Activated CD4-positive, alpha-beta memory T cell treated with anti-CD3 and anti-CD28 coated beads, Interleukin-2, amount 10 ng/mL, durations not matched to agents 7 days and 5 days (primary cell): Measurements from ENCODE around the gene LCP2. TPM values are rescaled to one million over a fixed set of nuclear protein-coding genes. Genes with fewer than 3 reads are reported as not detected.

Experiments used
- CTCF ChIA-PET: fragments of 350-600 bp; sonication (Branson Sonifier 250); formaldehyde crosslinking; loops from one replicate; lab custom pipeline; 2021; ENCODE audit warnings: antibody characterized with exemption, inconsistent platforms; lab: Charles Lee
- POLR2A ChIA-PET: fragments of 350-600 bp; sonication (Branson Sonifier 250); formaldehyde crosslinking; loops from one replicate; lab custom pipeline; 2021; ENCODE audit warnings: antibody characterized with exemption; lab: Charles Lee
- DNase-seq: peaks from one replicate; pipeline ENCODE4 v3.0.0-alpha.2; 2020
- H3K27ac Mint-ChIP-seq: one replicate; pipeline ENCODE4 v1.8.0; 2021; ENCODE audit warnings: mild to moderate bottlenecking, mixed read lengths
- H3K27me3 Mint-ChIP-seq: one replicate; pipeline ENCODE4 v1.8.0; 2021; ENCODE audit warnings: mixed read lengths
- H3K36me3 Mint-ChIP-seq: one replicate; pipeline ENCODE4 v1.8.0; 2021; ENCODE audit warnings: low read depth, mixed read lengths
- H3K4me1 Mint-ChIP-seq: one replicate; pipeline ENCODE4 v1.8.0; 2021; ENCODE audit warnings: mixed read lengths
- H3K4me3 Mint-ChIP-seq: one replicate; pipeline ENCODE4 v1.8.0; 2021; ENCODE audit warnings: mild to moderate bottlenecking, mixed read lengths
- H3K9me3 Mint-ChIP-seq: one replicate; pipeline ENCODE4 v1.8.0; 2021; ENCODE audit warnings: mixed read lengths
- total RNA-seq, 2 experiments: library from RNA; stranded (reverse); gene quantifications; one replicate each; pipeline ENCODE4 v1.2.3, GENCODE V29; 2021

The LCP2 gene
- total RNA-seq, 2 experiments from 2014 or later: 304 to 313 TPM

DNA sequence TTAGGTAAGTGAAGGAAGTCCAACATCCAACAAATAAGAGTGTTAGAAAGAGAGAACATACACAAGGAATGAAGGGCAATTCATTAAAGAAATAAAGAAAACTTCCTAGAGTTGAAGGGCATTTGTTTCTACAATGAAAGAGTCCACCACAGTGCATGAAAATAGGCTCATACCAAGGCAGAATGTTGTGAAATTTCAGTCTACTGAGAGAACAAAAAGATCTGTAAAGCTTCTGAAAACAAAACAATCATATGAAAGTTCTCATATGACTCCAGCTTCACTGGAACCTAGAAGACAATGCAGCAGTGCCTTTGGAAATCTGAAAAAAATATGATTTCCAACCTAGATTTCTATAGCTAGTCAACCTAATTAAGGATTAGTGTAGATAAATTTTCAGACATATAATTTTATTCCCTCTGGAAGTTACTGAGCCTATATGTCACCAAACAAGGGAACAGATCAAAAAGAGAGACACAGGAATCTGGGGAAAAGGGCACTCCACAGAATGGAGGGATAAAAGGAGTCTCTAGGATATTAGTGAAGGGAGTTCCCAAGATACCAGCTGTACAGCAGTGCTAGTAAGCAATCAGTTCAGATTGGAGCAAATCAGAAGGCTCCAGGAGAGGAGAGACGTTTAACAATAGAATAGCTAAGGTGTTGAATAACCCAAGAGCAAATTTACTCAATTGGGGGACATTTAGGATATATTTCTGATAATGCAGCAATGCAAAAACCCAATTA lies 59.0 kb downstream of the LCP2 start:
- no peak overlapping the region for H3K27ac Mint-ChIP-seq

DNA sequence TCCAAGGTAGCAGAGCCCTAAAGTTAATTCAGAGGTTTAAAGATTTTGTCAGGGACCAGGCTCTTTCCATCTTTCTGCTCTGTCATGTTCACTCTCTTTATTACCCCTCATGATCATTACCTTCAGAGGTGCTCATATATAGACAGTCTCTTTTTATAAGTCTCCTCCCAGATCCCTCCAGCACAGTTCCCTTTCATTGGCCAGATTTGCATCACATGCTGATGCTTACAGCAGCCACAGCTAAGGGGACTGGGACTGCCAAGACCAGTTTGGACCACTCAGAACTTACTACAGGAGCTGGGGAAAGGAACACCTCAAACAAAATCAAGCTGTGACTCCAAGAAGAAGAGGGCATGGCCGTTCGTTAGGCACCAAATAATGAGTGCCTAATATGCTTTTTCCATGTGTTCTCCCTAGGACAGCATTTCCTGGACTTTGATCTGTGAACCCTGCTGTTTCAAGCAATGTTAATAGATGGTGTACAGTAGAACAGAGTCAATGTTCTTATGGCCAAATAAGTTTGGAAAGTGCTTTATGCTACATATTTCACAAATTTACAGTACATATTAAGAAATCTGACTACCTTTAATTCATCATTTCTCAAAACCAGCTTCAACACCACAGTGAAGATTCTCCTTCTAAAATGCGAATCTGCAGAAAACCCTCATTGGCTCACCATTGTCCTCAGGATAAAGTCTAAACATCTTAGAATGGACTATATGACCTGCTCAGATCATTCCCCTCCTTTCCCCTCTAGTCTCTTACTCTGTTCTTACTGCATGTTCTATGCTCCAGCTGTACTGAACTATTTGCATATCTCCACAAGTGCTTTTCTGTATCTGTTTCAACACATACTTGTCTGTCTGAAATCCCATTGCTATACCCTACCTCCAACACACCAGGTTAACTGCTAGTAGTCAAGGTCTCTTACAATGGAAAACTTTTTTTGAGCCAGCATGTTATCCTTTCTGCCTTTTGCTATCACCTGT lies 61.4 kb downstream of the LCP2 start:
- Mint-ChIP-seq H3K9me3 (no peaks in the 10 kb centered on the region), H3K27ac (no peak overlapping the region), H3K27me3 (no peaks in the 10 kb centered on the region), H3K4me1 (peaks cover 2% of the 10 kb centered on the region), H3K4me3 (no peak overlapping the region), H3K36me3 (peaks cover 12% of the 10 kb centered on the region)
- CTCF ChIA-PET: interaction anchor here (0.6 to 1.9 kb wide), 6 partner anchors 10 to 435 kb away, joined by 3 to 6 read pairs (median 4); no protein-coding TSS in a partner anchor
- POLR2A ChIA-PET: no interaction called here
- no peak for DNase-seq

More for the DNA sequence above, 59.0 kb downstream of the LCP2 start:
- Mint-ChIP-seq H3K4me3 (no peak overlapping the region), H3K36me3 (peaks cover 12% of the 10 kb centered on the region), H3K4me1 (peaks cover 2% of the 10 kb centered on the region), H3K27me3 (no peaks in the 10 kb centered on the region), H3K9me3 (no peaks in the 10 kb centered on the region)
- POLR2A ChIA-PET: interaction anchor here (0.7 to 1.1 kb wide), 4 partner anchors 11 to 93 kb away, joined by 3 to 5 read pairs (median 4); no protein-coding TSS in a partner anchor
- no peak for DNase-seq
- CTCF ChIA-PET: interaction anchor here (0.7 to 1.2 kb wide), 4 partner anchors 12 to 100 kb away, joined by 3 to 4 read pairs (median 4); no protein-coding TSS in a partner anchor

DNA sequence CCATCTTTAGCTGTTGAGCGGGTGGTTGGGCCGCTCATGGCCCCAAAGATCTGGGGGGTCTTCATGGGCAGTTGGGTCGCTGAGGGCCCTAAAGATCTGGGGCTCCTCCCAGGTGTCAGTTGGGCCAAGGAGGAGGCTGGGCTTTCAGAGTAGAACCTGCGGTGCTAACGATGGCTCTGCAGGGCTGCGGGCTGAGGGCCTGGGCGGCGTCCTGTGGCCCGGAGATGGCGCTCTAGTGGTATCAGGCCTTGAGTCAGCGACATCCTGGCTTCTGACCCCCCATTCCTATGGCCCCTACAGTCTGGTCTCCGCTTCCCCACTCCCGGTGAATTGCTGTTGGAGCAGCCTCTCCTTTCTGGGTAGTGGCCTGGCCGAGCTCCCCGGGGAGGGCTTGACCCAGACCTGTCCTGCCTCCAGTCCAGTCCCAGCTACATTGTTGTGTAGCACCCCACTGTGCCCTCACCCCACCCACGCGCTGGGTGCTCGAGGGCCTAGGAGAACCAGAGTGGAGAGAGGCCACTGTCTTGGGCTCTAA lies 64.2 kb downstream of the LCP2 start:
- Mint-ChIP-seq H3K27ac (no peak overlapping the region), H3K4me3 (no peak overlapping the region), H3K36me3 (peaks cover 3% of the 10 kb centered on the region), H3K27me3 (no peaks in the 10 kb centered on the region), H3K9me3 (no peaks in the 10 kb centered on the region), H3K4me1 (peaks cover 2% of the 10 kb centered on the region)
- ChIA-PET POLR2A (no interaction called here), CTCF (interaction anchor here (1.2 kb wide), 1 partner anchor 106 kb away, joined by 6 read pairs; no protein-coding TSS in a partner anchor)
- no peak for DNase-seq

DNA sequence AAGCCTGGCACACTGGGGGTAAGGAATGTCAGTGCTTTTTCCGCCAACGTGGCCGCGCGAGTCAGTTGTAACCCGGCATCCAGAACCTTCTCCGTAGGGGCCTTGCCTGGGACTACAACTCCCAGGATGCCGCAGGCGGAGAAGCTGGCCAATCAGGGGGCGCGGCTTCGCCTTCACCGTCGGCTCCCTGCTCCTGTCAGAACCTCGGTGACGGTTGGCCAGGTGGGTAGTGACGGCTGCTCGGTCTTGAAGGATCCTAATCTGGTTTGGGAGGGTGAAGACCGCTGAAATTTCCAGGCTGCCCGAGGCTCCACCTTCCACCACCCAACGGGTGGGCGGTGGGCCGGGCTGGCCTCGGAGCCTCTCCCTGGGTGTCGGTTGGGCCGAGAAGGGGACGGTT lies 64.8 kb downstream of the LCP2 start, which contains the start of gene C5orf58:
TSS of gene C5orf58 (plus strand) at position 200 of the 400 bp plus-strand sequence. CDS start 1,992 bp downstream, outside the sequence.
- Mint-ChIP-seq H3K4me3 (no peak within 1 kb of the TSS), H3K4me1 (no peaks in the 10 kb centered on the region), H3K27ac (no peak within 1 kb of the TSS), H3K9me3 (no peaks in the 10 kb centered on the region), H3K27me3 (no peaks in the 10 kb centered on the region), H3K36me3 (no peaks in the 10 kb centered on the region)
- no peak for DNase-seq
- ChIA-PET CTCF (interaction anchor here (1.3 kb wide), 1 partner anchor 101 kb away, joined by 3 read pairs; no protein-coding TSS in a partner anchor), POLR2A (no interaction called here)

DNA sequence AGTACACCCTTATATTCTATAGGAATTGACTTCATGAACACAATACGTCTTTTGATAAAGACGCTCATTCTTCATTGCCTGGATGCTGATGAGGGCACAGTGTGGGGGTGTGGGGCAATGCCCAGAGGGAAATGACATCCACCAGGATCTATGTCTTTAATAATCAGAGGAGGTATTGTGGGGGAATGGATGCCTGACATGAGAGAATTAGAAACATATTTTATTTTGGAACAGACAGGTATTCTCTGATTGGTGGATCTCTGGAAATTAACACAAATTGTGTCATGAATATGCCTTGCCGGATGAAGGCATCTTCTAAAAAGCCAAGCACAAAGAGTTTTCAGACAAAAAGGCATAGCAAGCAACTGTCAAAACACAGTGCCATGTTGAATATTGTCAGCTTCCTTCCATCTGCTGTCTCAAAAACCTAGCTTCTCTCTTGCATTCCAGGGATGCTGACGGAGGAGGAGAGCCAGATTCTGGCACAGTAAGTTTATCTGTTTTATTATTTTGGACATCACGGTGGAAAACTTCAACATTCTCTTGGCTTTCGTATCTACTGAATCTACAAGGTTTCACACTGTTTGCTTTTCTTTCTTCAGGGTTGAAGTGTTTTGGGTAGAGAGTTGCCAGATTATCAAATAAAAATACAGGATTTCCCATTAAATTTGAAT lies 68.7 kb downstream of the LCP2 start:
- H3K4me1 Mint-ChIP-seq: peaks cover 3% of the 10 kb centered on the region
- CTCF ChIA-PET: interaction anchor here (0.7 to 10.6 kb wide), 4 partner anchors 30 to 194 kb away, joined by 3 to 141 read pairs (median 52); no protein-coding TSS in a partner anchor
- no peak overlapping the region for H3K27ac Mint-ChIP-seq
- H3K4me3 Mint-ChIP-seq: no peak overlapping the region
- H3K27me3 Mint-ChIP-seq: no peaks in the 10 kb centered on the region
- no peaks in the 10 kb centered on the region for H3K36me3 Mint-ChIP-seq
- no peaks in the 10 kb centered on the region for H3K9me3 Mint-ChIP-seq
- POLR2A ChIA-PET: interaction anchor here (1.2 kb wide), 1 partner anchor 18 kb away, joined by 5 read pairs; no protein-coding TSS in a partner anchor
- no peak for DNase-seq

DNA sequence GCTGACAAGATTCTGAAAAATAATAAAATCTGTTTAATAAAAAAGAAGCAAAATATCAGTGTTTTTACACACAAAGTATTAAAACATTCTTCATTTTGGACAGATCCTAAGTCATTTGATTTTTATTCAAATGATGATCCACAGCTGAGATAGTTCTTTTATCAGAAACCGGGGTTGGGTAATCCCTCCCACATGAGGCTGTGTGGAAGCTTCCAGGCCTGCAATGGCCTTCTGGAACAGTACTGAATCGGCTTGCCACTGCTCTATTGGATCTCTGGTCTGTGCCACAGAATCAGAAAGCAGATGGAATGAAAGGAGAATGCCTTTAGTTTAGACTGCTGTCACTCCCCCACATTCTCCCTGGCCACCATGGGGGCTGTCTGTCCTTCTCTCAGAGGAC lies 70.9 kb downstream of the LCP2 start:
- peaks cover 3% of the 10 kb centered on the region for H3K4me1 Mint-ChIP-seq
- CTCF ChIA-PET: interaction anchor here (0.8 to 10.6 kb wide), 32 partner anchors 9 to 208 kb away, joined by 3 to 141 read pairs (median 5); no protein-coding TSS in a partner anchor
- POLR2A ChIA-PET: interaction anchor here (1.3 to 2.7 kb wide), 2 partner anchors 113 to 122 kb away, joined by 5 to 11 read pairs; no protein-coding TSS in a partner anchor
- H3K36me3 Mint-ChIP-seq: no peaks in the 10 kb centered on the region
- H3K27me3 Mint-ChIP-seq: no peaks in the 10 kb centered on the region
- H3K27ac Mint-ChIP-seq: no peak overlapping the region
- no peak for DNase-seq
- H3K4me3 Mint-ChIP-seq: no peak overlapping the region
- H3K9me3 Mint-ChIP-seq: no peaks in the 10 kb centered on the region

DNA sequence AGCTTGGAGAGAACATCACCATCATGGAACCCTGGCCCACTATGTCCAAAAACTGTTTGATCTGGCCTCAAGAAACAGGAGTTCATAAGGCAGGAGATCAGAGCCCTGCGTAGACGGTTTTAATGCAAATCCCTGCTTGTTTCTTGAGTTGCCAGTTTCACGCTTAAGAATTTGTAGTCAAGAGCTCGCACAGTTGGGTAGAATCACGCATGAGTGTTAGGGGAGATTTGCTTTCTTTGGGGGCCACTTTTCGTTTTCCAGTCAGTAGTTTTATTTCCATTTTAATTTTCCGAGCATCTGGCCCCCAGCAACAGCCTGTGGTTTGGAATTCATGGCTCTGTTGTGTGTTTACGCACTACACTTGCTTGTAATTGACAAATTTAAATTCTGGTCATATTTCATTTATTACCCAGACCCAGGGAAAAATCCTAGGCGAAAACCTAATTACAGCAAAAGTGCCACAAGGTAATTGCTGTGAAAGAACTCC lies 71.4 kb downstream of the LCP2 start:
- no peak for DNase-seq
- POLR2A ChIA-PET: interaction anchor here (0.7 to 2.7 kb wide), 5 partner anchors 12 to 123 kb away, joined by 3 to 11 read pairs (median 4); no protein-coding TSS in a partner anchor
- Mint-ChIP-seq H3K4me1 (peaks cover 3% of the 10 kb centered on the region), H3K27ac (no peak overlapping the region), H3K36me3 (no peaks in the 10 kb centered on the region), H3K27me3 (no peaks in the 10 kb centered on the region), H3K9me3 (no peaks in the 10 kb centered on the region), H3K4me3 (no peak overlapping the region)
- CTCF ChIA-PET: interaction anchor here (0.7 to 10.6 kb wide), 38 partner anchors 9 to 208 kb away, joined by 3 to 141 read pairs (median 5); no protein-coding TSS in a partner anchor

DNA sequence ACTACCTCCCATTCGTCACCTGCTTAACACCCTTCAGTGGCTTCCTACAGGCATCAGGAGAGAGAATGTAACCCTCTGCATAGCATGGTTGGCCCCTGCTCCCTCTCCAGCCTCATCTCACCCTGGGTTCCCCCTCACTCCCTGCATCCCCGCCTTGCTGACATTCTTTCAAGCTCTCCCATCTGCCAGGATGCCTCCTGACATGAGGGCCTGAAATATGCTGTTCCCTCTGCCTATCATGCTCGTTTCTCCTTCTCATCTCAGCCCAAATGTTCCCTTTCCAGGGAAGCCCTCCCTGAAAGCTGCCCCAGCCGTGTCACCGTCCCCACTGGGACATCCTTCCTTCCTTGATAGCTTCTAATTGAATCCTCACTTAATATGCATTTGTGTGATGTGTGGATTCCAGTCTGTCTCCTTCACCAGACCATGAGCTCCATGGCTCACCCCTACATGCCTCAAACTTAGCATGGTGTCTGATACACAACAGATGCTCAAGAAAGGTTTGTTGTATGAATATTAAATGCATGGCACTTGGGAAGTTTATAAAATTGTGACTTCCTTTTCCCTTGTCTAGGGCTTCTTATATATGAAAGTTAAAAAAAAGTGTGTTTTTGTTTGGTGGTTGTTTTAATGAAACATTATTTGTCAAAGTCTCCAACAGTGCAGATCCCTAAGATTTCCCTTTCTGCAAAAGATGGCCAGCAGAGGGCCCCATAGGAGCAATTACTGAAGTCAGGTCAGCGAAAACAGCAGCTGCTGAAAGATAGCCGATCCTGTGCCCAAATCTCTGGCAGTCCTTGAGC lies 72.0 kb downstream of the LCP2 start:
- Mint-ChIP-seq H3K4me3 (no peak overlapping the region), H3K9me3 (no peaks in the 10 kb centered on the region), H3K36me3 (no peaks in the 10 kb centered on the region), H3K4me1 (peaks cover 3% of the 10 kb centered on the region), H3K27ac (no peak overlapping the region), H3K27me3 (no peaks in the 10 kb centered on the region)
- peak; percentile 80 for DNase-seq
- POLR2A ChIA-PET: interaction anchor here (0.7 to 2.7 kb wide), 4 partner anchors 13 to 114 kb away, joined by 3 to 11 read pairs (median 4); no protein-coding TSS in a partner anchor
- CTCF ChIA-PET: interaction anchor here (0.7 to 10.6 kb wide), 40 partner anchors 10 to 209 kb away, joined by 3 to 141 read pairs (median 5); no protein-coding TSS in a partner anchor

DNA sequence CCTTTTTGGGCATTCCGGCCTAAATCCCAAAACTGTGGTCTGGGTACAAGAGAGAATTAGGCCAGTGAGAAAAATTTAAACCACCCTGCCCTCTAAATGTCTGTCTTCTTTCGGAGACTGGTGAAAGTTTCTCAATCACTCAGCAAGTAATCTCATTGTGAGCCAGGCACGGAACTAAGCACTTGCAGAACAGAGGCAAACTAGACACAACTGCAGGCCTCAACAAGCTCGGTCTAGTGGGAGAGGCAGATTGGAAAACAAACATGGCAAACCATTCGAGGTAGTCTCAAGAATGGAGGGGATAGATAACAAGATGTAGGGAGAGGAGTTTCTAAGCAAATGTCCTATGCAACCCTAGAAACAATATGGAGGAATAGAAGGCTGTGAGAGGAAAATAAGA lies 73.7 kb downstream of the LCP2 start:
- no peak overlapping the region for H3K4me3 Mint-ChIP-seq
- peaks cover 3% of the 10 kb centered on the region for H3K4me1 Mint-ChIP-seq
- no peaks in the 10 kb centered on the region for H3K9me3 Mint-ChIP-seq
- no peaks in the 10 kb centered on the region for H3K36me3 Mint-ChIP-seq
- no peaks in the 10 kb centered on the region for H3K27me3 Mint-ChIP-seq
- DNase-seq: no peak
- CTCF ChIA-PET: interaction anchor here (1.1 to 10.6 kb wide), 6 partner anchors 74 to 199 kb away, joined by 3 to 141 read pairs (median 6); partner anchors contain the start of gene LCP2
- H3K27ac Mint-ChIP-seq: no peak overlapping the region
- POLR2A ChIA-PET: no interaction called here

DNA sequence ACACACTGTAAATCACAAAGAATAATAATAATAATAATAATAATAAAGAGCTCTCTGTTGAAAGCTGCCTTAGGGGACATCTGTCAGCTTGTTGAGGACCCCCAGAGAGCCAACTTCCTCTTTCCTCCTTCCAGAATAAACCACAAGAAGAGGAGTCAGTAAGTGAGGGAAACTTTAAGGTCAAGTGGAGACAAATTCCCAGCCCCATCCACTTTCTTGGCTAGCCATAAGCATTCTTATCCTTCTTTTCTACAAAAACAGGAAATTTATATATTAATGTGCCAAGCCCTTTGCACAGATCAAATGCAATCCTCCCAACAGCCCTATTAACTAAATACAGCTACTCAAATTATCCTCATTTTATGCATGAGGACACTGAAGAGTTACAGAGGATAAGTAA lies 74.2 kb downstream of the LCP2 start:
- ChIA-PET CTCF (interaction anchor here (1.2 to 10.6 kb wide), 4 partner anchors 111 to 199 kb away, joined by 3 to 141 read pairs (median 52); no protein-coding TSS in a partner anchor), POLR2A (no interaction called here)
- no peaks in the 10 kb centered on the region for H3K27me3 Mint-ChIP-seq
- H3K36me3 Mint-ChIP-seq: no peaks in the 10 kb centered on the region
- H3K4me1 Mint-ChIP-seq: peaks cover 3% of the 10 kb centered on the region
- H3K9me3 Mint-ChIP-seq: no peaks in the 10 kb centered on the region
- H3K27ac Mint-ChIP-seq: no peak overlapping the region
- DNase-seq: no peak
- no peak overlapping the region for H3K4me3 Mint-ChIP-seq

DNA sequence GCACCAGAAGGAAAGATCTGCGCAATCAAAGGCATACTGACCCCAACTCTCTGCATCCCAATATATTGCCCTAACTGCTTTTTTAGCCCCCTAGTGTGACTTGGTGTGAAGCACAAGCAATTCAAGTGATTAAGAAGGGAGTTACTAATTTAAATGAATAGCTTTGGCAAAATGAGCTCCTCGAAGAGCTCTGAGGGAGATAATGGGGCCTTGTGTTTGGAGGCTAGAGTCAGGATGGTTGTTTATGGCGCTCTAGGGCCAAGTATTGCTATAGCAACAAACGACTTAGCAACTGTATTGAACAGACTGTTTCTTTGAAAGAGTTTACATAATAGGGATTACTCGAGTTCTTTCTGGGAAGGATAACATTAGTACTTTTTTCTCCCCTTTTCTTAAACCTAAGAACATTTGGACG lies 76.2 kb downstream of the LCP2 start:
- H3K9me3 Mint-ChIP-seq: no peaks in the 10 kb centered on the region
- POLR2A ChIA-PET: no interaction called here
- no peaks in the 10 kb centered on the region for H3K27me3 Mint-ChIP-seq
- H3K27ac Mint-ChIP-seq: no peak overlapping the region
- DNase-seq: no peak
- CTCF ChIA-PET: interaction anchor here (1.1 to 10.6 kb wide), 3 partner anchors 10 to 201 kb away, joined by 3 to 141 read pairs (median 100); no protein-coding TSS in a partner anchor
- no peak overlapping the region for H3K4me3 Mint-ChIP-seq
- H3K4me1 Mint-ChIP-seq: peaks cover 3% of the 10 kb centered on the region
- no peaks in the 10 kb centered on the region for H3K36me3 Mint-ChIP-seq
